ENCODE measurements around the gene PSMD7. TPM values are rescaled to one million over a fixed set of nuclear protein-coding genes. Genes with fewer than 3 reads are reported as not detected.
A peak's percentile ranks its signal among the peaks of the same experiment; 100 is the strongest.

Gene PSMD7
- total and polyA plus RNA-seq, 3 experiments from 2014 or later: 120 to 136 (median 126) TPM

GRCh38 chr16:74298104-74298503, 1.5 kb downstream of the PSMD7 start:
- Histone ChIP-seq H3K27me3 (ENCODE audit: insufficient read depth, low read length, poor library complexity, severe bottlenecking) (no peaks in the 10 kb centered on the region), H3K36me3 (ENCODE audit: insufficient read depth, low read length) (peaks cover 49% of the 10 kb centered on the region), H3K4me3 (ENCODE audit: low read length) (no peak overlapping the region), H3K9me3 (ENCODE audit: low read length) (no peaks in the 10 kb centered on the region), H3K27ac (ENCODE audit: low read depth, low read length) (no peak overlapping the region), H3K4me1 (ENCODE audit: insufficient read depth, low read length) (peaks cover 33% of the 10 kb centered on the region)
- H3K27ac Mint-ChIP-seq: peak overlapping the region in 6 of 8 donors; percentile 52 to 99 (median 82)
- H3K27me3 Mint-ChIP-seq: no peaks in the 10 kb centered on the region
- H3K36me3 Mint-ChIP-seq: peaks cover 4 to 61% (median 5%) of the 10 kb centered on the region in 3 donors
- no peak for DNase-seq
- CTCF ChIA-PET: interaction anchor here (1.4 to 3.1 kb wide), 3 partner anchors 8 to 18 kb away, joined by 4 to 14 read pairs (median 5); no protein-coding TSS in a partner anchor
- H3K4me1 Mint-ChIP-seq: peaks cover 27 to 54% (median 43%) of the 10 kb centered on the region in 3 donors
- POLR2A ChIA-PET: no interaction called here
- peak overlapping the region; percentile 88 to 99 (median 93) for H3K4me3 Mint-ChIP-seq
- no peaks in the 10 kb centered on the region for H3K9me3 Mint-ChIP-seq

GRCh38 chr16:74302341-74302740, 5.7 kb downstream of the PSMD7 start:
- Mint-ChIP-seq H3K36me3 (peaks cover 8 to 89% (median 11%) of the 10 kb centered on the region in 3 donors), H3K27me3 (no peaks in the 10 kb centered on the region), H3K4me3 (no peak overlapping the region), H3K4me1 (peaks cover 14 to 27% (median 26%) of the 10 kb centered on the region in 3 donors), H3K27ac (peak overlapping the region in 1 of 8 donors; percentile 19), H3K9me3 (no peaks in the 10 kb centered on the region)
- CTCF ChIA-PET: no interaction called here
- no peaks in the 10 kb centered on the region for H3K27me3 ChIP-seq (ENCODE audit: insufficient read depth, low read length, poor library complexity, severe bottlenecking)
- no peak overlapping the region for H3K4me3 ChIP-seq (ENCODE audit: low read length)
- peaks cover 86% of the 10 kb centered on the region for H3K36me3 ChIP-seq (ENCODE audit: insufficient read depth, low read length)
- peaks cover 22% of the 10 kb centered on the region for H3K4me1 ChIP-seq (ENCODE audit: insufficient read depth, low read length)
- H3K9me3 ChIP-seq (ENCODE audit: low read length): no peaks in the 10 kb centered on the region
- DNase-seq: no peak
- no peak overlapping the region for H3K27ac ChIP-seq (ENCODE audit: low read depth, low read length)
- POLR2A ChIA-PET: no interaction called here

- Histone ChIP-seq H3K27ac (ENCODE audit: low read depth, low read length) (no peak overlapping the region), H3K9me3 (ENCODE audit: low read length) (no peaks in the 10 kb centered on the region), H3K4me1 (ENCODE audit: insufficient read depth, low read length) (peaks cover 3% of the 10 kb centered on the region), H3K36me3 (ENCODE audit: insufficient read depth, low read length) (peaks cover 78% of the 10 kb centered on the region), H3K27me3 (ENCODE audit: insufficient read depth, low read length, poor library complexity, severe bottlenecking) (no peaks in the 10 kb centered on the region), H3K4me3 (ENCODE audit: low read length) (no peak overlapping the region)
- H3K4me3 Mint-ChIP-seq: no peak overlapping the region
- no peak for DNase-seq
- H3K27ac Mint-ChIP-seq: no peak overlapping the region
- peaks cover 8 to 87% (median 11%) of the 10 kb centered on the region in 3 donors for H3K36me3 Mint-ChIP-seq
- no peaks in the 10 kb centered on the region for H3K27me3 Mint-ChIP-seq
- CTCF ChIA-PET: interaction anchor here (0.7 to 1.2 kb wide), 3 partner anchors 9 to 13 kb away, joined by 3 to 4 read pairs (median 3); no protein-coding TSS in a partner anchor
- POLR2A ChIA-PET: no interaction called here
- peaks cover 7 to 11% (median 9%) of the 10 kb centered on the region in 3 donors for H3K4me1 Mint-ChIP-seq
- H3K9me3 Mint-ChIP-seq: no peaks in the 10 kb centered on the region
These were observed 7.7 kb downstream of the PSMD7 start for GRCh38 chr16:74304164-74304834.

- no peaks in the 10 kb centered on the region for H3K4me1 ChIP-seq (ENCODE audit: insufficient read depth, low read length)
- H3K9me3 ChIP-seq (ENCODE audit: low read length): no peaks in the 10 kb centered on the region
- Mint-ChIP-seq H3K4me1 (peaks cover 3 to 6% (median 4%) of the 10 kb centered on the region in 3 donors), H3K27ac (peak overlapping the region in 1 of 8 donors; percentile 14), H3K27me3 (no peaks in the 10 kb centered on the region), H3K9me3 (no peaks in the 10 kb centered on the region), H3K4me3 (no peak overlapping the region), H3K36me3 (peaks cover 8 to 82% (median 10%) of the 10 kb centered on the region in 3 donors)
- H3K4me3 ChIP-seq (ENCODE audit: low read length): no peak overlapping the region
- H3K27ac ChIP-seq (ENCODE audit: low read depth, low read length): no peak overlapping the region
- ChIA-PET POLR2A (no interaction called here), CTCF (interaction anchor here (0.7 to 1.2 kb wide), 3 partner anchors 9 to 13 kb away, joined by 3 to 4 read pairs (median 3); no protein-coding TSS in a partner anchor)
- H3K36me3 ChIP-seq (ENCODE audit: insufficient read depth, low read length): peaks cover 74% of the 10 kb centered on the region
- no peak for DNase-seq
- no peaks in the 10 kb centered on the region for H3K27me3 ChIP-seq (ENCODE audit: insufficient read depth, low read length, poor library complexity, severe bottlenecking)
These were observed 8.2 kb downstream of the PSMD7 start for GRCh38 chr16:74304835-74305176.

GRCh38 chr16:74305281-74305680, 8.7 kb downstream of the PSMD7 start:
- H3K4me1 Mint-ChIP-seq: peaks cover 0 to 3% (median 2%) of the 10 kb centered on the region in 3 donors
- Histone ChIP-seq H3K4me1 (ENCODE audit: insufficient read depth, low read length) (no peaks in the 10 kb centered on the region), H3K4me3 (ENCODE audit: low read length) (no peak overlapping the region), H3K36me3 (ENCODE audit: insufficient read depth, low read length) (peaks cover 69% of the 10 kb centered on the region), H3K27me3 (ENCODE audit: insufficient read depth, low read length, poor library complexity, severe bottlenecking) (no peaks in the 10 kb centered on the region), H3K27ac (ENCODE audit: low read depth, low read length) (no peak overlapping the region), H3K9me3 (ENCODE audit: low read length) (no peaks in the 10 kb centered on the region)
- ChIA-PET POLR2A (no interaction called here), CTCF (interaction anchor here (0.8 kb wide), 1 partner anchor 8 kb away, joined by 3 read pairs; no protein-coding TSS in a partner anchor)
- H3K9me3 Mint-ChIP-seq: no peaks in the 10 kb centered on the region
- H3K4me3 Mint-ChIP-seq: no peak overlapping the region
- H3K27me3 Mint-ChIP-seq: no peaks in the 10 kb centered on the region
- DNase-seq: no peak
- H3K27ac Mint-ChIP-seq: peak overlapping the region in 2 of 8 donors; percentile 14 to 54
- peaks cover 6 to 78% (median 8%) of the 10 kb centered on the region in 3 donors for H3K36me3 Mint-ChIP-seq

- ChIA-PET POLR2A (no interaction called here), CTCF (interaction anchor here (1.6 kb wide), 1 partner anchor 9 kb away, joined by 4 read pairs; the partner anchor contains the start of gene PSMD7)
- Mint-ChIP-seq H3K27ac (peak overlapping the region in 2 of 8 donors; percentile 23 to 32), H3K4me1 (peaks cover 0 to under 1% (median 0%) of the 10 kb centered on the region in 3 donors), H3K36me3 (peaks cover 5 to 69% (median 6%) of the 10 kb centered on the region in 3 donors), H3K4me3 (no peak overlapping the region), H3K9me3 (no peaks in the 10 kb centered on the region), H3K27me3 (no peaks in the 10 kb centered on the region)
- H3K36me3 ChIP-seq (ENCODE audit: insufficient read depth, low read length): peaks cover 60% of the 10 kb centered on the region
- H3K9me3 ChIP-seq (ENCODE audit: low read length): no peaks in the 10 kb centered on the region
- H3K4me3 ChIP-seq (ENCODE audit: low read length): no peak overlapping the region
- no peaks in the 10 kb centered on the region for H3K4me1 ChIP-seq (ENCODE audit: insufficient read depth, low read length)
- no peak overlapping the region for H3K27ac ChIP-seq (ENCODE audit: low read depth, low read length)
- H3K27me3 ChIP-seq (ENCODE audit: insufficient read depth, low read length, poor library complexity, severe bottlenecking): no peaks in the 10 kb centered on the region
- no peak for DNase-seq
These were observed 9.6 kb downstream of the PSMD7 start for GRCh38 chr16:74305978-74306784.

GRCh38 chr16:74307383-74307782, 10.8 kb downstream of the PSMD7 start:
- H3K4me3 Mint-ChIP-seq: no peak overlapping the region
- H3K27me3 Mint-ChIP-seq: no peaks in the 10 kb centered on the region
- ChIA-PET CTCF (interaction anchor here (1.6 kb wide), 1 partner anchor 10 kb away, joined by 4 read pairs; the partner anchor contains the start of gene PSMD7), POLR2A (no interaction called here)
- peak overlapping the region in 2 of 8 donors; percentile 37 to 83 for H3K27ac Mint-ChIP-seq
- no peaks in the 10 kb centered on the region for H3K4me1 ChIP-seq (ENCODE audit: insufficient read depth, low read length)
- H3K9me3 Mint-ChIP-seq: no peaks in the 10 kb centered on the region
- H3K27ac ChIP-seq (ENCODE audit: low read depth, low read length): no peak overlapping the region
- no peaks in the 10 kb centered on the region for H3K27me3 ChIP-seq (ENCODE audit: insufficient read depth, low read length, poor library complexity, severe bottlenecking)
- H3K36me3 Mint-ChIP-seq: peaks cover 3 to 60% (median 6%) of the 10 kb centered on the region in 3 donors
- H3K9me3 ChIP-seq (ENCODE audit: low read length): no peaks in the 10 kb centered on the region
- no peaks in the 10 kb centered on the region for H3K4me1 Mint-ChIP-seq
- H3K36me3 ChIP-seq (ENCODE audit: insufficient read depth, low read length): peaks cover 48% of the 10 kb centered on the region
- no peak overlapping the region for H3K4me3 ChIP-seq (ENCODE audit: low read length)
- no peak for DNase-seq
